BLaER1 treated with 17β-estradiol and CSF1 and Interleukin-3, amounts not matched to agents 10 nM and 100 nM (cell line): ENCODE results near the gene MYL5.
"Not testable (repeated sequence)": the region's sequence is repeated elsewhere in the genome, so short reads cannot be mapped to it uniquely, and the experiment has no call there.

Experiments
- H3K27ac ChIP-seq, 11 experiments: shearing (Covaris generic); formaldehyde crosslinking; 2 replicates each; pipeline ENCODE4 v1.8.1; 2022
- H3K27me3 ChIP-seq, 11 experiments: shearing (Covaris generic); formaldehyde crosslinking; 2 replicates each; pipeline ENCODE4 v1.8.1; 2022
- H3K36me3 ChIP-seq, 11 experiments: shearing (Covaris generic); formaldehyde crosslinking; 2 replicates each; pipeline ENCODE4 v1.8.1; 2022
- H3K4me1 ChIP-seq, 10 experiments: shearing (Covaris generic); formaldehyde crosslinking; 2 replicates each; pipeline ENCODE4 v1.8.1; 2022
- H3K4me2 ChIP-seq, 11 experiments: shearing (Covaris generic); formaldehyde crosslinking; 2 replicates each; pipeline ENCODE4 v1.8.1; 2022
- H3K4me3 ChIP-seq, 10 experiments: shearing (Covaris generic); formaldehyde crosslinking; 2 replicates each; pipeline ENCODE4 v1.8.1; 2022
- H3K9ac ChIP-seq, 11 experiments: shearing (Covaris generic); formaldehyde crosslinking; 2 replicates each; pipeline ENCODE4 v1.8.1; 2022
- H3K9me3 ChIP-seq, 11 experiments: shearing (Covaris generic); formaldehyde crosslinking; replicated peaks in 1 of 11; 2 replicates each; pipeline ENCODE4 v1.8.1; 2022
- H4K20me1 ChIP-seq, 11 experiments: shearing (Covaris generic); formaldehyde crosslinking; 2 replicates each; pipeline ENCODE4 v1.8.1; 2022
- Cebpa-rat ChIP-seq, 11 experiments: shearing (Covaris generic); IDR thresholded peaks; 2 replicates each; pipeline ENCODE4 v1.8.1; 2022

MYL5 gene

DNA sequence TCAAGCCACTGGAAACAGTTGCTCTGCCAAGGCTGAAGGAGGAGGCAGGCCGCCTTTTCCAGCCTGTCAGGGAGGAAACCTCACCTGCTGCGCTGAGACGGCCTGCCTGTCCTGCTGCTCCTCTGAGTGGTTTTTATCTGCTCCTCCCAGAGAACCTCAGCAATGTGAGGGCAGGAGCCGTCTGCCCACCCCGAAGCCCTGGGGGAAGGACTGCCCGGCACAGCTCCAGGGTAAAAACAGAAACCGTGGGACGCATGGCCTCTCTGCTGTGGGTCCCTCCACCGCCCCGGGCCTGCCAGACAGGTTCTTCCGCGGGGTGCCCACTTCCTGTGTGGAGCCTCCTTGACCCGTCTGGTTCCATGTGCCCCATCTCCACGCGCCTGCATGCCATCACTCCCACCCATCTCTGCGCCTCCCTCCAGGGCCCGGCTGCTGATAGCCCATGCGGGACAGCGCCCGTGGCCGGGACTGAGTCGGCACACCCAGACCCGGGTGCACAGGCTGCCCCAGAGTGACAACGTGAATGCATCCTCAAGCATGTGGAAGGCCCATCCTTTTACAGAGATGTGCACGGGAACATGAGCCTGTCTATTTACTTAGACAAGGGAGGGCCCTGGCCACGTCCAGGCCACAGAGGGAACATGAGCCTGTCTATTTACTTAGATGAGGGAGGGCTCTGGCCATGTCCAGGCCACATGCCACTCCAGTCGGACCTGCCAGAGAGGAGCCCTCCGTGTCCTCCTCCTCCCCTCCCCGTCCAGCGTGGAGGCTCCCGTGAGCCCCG lies 18.6 kb downstream of the MYL5 start:
- Histone ChIP-seq H3K27ac (0 out of 22 replicates have a peak overlapping the region, but pooled peaks of 1 of the 11 experiments have one; percentile 17), H3K36me3 (no peaks in the 10 kb centered on the region), H3K27me3 (peaks cover 0 to 13% (median 0%) of the 10 kb centered on the region in 11 experiments; a peak in 7 of 22 replicates), H3K9ac (no peak overlapping the region), H3K9me3 (peaks cover 0 to 6% (median 0%) of the 10 kb centered on the region in 11 experiments; a peak in 1 of 22 replicates), H3K4me3 (no peak overlapping the region), H3K4me1 (peaks cover 17 to 41% (median 27%) of the 10 kb centered on the region in 10 experiments; a peak in 18 of 20 replicates), H4K20me1 (no peaks in the 10 kb centered on the region), H3K4me2 (peak overlapping the region in 6 of 11 experiments; percentile 2 to 44 (median 30); a peak in 5 of 22 replicates)
- TF ChIP-seq Cebpa-rat (IDR thresholded peaks at IDR 0.05): no peak

DNA sequence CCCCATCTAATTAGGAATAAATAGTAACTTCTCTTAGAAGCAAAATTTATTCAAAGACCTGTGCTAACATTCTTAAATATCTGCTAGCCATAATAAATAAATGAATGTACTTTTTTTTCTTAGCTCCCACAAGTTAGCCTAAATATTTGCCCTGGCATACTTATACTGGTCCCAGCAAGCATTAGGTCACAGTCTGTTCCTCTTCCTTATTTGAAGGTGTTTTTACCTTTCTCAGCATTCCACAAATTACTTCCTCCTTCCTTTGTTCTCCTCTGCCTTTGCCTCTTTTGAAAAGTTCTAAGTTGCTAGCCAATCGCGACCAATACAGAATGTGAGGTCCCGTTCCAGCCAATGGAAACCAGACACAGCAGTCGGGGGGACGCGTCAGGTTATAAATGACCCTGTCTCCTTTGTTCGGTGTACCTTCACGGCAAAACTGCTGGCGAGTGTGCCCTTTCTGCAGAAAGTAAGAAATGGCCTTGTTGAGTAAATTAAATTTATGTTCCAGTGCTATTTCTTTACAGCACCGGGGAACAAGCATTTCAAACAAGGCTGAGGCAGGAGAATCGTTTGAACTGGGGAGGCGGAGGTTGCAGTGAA lies 20.1 kb downstream of the MYL5 start:
- not testable (repeated sequence) for H3K27me3 ChIP-seq, H3K9ac ChIP-seq, H3K4me3 ChIP-seq, H3K27ac ChIP-seq, H3K36me3 ChIP-seq, H3K9me3 ChIP-seq, H3K4me2 ChIP-seq, H4K20me1 ChIP-seq
- peaks cover 25 to 41% (median 32%) of the 10 kb centered on the region in 10 experiments for H3K4me1 ChIP-seq

DNA sequence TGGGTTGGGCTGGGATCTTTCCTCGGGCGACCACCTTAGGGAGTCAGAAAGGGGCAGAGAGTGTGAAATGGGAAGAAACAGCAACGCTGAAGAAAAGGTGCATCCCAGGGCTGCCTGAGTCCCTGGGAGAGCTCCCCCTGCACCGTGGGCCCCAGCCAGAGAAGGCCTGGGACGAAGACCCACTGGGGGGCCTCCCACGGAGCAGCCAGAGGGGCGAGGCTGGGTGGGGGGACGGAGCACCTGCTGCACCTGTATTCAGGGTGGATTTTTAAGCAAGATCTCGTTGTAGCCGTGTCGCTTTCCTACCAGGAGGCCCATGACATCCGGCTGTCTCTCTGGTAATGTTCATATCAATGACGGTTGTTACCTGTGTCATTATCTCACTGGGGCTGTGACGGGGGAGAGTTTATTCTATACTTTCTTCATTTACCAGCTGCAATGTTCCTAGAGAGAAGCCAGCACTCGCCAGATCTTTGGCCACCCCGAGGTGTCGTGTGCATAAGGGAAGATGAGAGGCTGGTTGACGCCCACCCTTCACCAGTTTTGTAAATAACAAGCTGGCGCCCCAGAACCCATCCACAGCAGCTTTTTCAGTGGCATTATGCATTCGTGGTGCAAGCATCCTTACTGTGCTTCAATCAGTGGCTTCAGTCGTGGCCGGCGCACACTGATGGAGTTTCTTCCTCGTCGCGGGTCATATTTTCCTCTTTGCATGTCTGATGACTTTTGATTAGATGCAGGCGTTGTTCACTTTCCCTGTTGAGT lies 25.7 kb downstream of the MYL5 start:
- no peaks in the 10 kb centered on the region for H3K36me3 ChIP-seq
- H3K4me1 ChIP-seq: peaks cover 26 to 50% (median 36%) of the 10 kb centered on the region in 10 experiments
- peak overlapping the region; percentile 72 to 90 (median 84); a peak in 21 of 22 replicates for H3K27ac ChIP-seq
- H4K20me1 ChIP-seq: no peaks in the 10 kb centered on the region
- peak overlapping the region in 10 of 11 experiments; percentile 56 to 73 (median 67); a peak in 19 of 22 replicates for H3K9ac ChIP-seq
- H3K9me3 ChIP-seq: peaks cover 0 to 18% (median 0%) of the 10 kb centered on the region in 11 experiments; a peak in 3 of 22 replicates
- no peak for TF ChIP-seq Cebpa-rat (IDR thresholded peaks at IDR 0.05)
- peak overlapping the region in 2 of 10 experiments; percentile 20 to 28; a peak in 3 of 20 replicates for H3K4me3 ChIP-seq
- H3K4me2 ChIP-seq: peak overlapping the region; percentile 71 to 94 (median 84)
- no peaks in the 10 kb centered on the region for H3K27me3 ChIP-seq

DNA sequence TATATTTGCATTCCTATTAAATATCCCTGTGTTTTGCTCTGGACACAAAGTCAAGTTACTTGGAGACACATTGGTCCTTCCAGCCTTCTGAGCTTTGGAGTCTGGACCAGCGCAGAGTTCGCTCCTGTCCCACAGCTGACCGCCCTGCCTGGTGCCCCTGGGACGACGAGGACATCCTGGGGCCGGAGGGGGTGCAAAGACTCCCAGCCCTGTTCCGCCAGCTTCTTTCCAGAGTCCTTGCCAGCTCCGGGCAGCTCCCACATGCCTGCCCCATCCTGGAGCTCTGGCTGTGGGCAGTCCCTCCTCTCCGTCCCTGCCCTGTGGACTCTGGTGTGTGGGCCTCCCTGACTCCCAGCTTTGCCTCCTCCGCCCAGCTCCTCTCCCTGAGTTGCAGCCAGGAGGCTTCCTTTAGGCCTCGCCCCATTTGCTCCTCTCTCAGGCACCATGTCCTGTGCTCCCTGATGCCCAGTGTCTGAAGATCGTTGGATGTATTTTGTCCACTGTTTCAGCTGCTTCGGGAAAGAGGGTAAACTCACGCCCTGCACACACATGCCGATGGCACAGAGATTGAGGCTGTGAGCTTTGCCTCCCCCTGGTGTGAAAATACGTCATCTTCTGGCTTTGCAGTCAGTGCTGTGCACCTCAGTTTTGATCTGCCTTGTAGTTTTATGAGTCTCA lies 26.4 kb downstream of the MYL5 start:
- Histone ChIP-seq H3K9ac (peak overlapping the region in 1 of 11 experiments; percentile 70; a peak in 2 of 22 replicates), H3K36me3 (no peaks in the 10 kb centered on the region), H3K9me3 (peaks cover 0 to 18% (median 0%) of the 10 kb centered on the region in 11 experiments; a peak in 3 of 22 replicates), H3K27me3 (no peaks in the 10 kb centered on the region), H4K20me1 (no peaks in the 10 kb centered on the region), H3K27ac (peak overlapping the region in 10 of 11 experiments; percentile 20 to 90 (median 84); a peak in 19 of 22 replicates), H3K4me1 (peaks cover 26 to 54% (median 40%) of the 10 kb centered on the region in 10 experiments), H3K4me2 (peak overlapping the region; percentile 71 to 94 (median 84)), H3K4me3 (no peak overlapping the region)
- no peak for TF ChIP-seq Cebpa-rat (IDR thresholded peaks at IDR 0.05)

DNA sequence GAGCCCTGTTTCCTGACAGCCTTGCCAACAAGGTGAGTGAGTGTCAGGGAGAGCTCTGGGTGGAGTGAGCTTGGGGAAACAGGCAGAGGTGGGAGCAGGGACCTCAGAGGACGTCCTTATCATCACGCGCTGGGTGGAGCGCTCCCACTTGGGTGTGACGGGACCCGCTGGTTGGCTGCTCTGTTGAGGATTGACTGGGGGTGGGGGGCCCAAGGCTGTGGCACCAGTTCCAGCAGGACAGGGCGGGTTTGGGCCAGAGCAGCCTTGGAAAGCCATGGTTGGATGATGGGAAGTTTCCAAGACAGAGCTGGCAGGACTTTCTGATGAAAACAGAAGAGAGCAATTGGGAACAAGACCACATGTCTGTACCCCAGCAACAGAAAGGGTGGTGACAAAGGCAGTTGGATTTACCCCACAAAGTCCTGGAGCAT lies 28.3 kb downstream of the MYL5 start:
- H3K4me3 ChIP-seq: no peak overlapping the region
- H3K4me2 ChIP-seq: no peak overlapping the region
- 0 out of 22 replicates have a peak overlapping the region, but pooled peaks of 3 of the 11 experiments have one; percentile 7 to 14 (median 13) for H3K27ac ChIP-seq
- peaks cover 37 to 64% (median 51%) of the 10 kb centered on the region in 10 experiments for H3K4me1 ChIP-seq
- peaks cover 9 to 10% (median 10%) of the 10 kb centered on the region in 11 experiments; a peak in 18 of 22 replicates for H4K20me1 ChIP-seq
- TF ChIP-seq Cebpa-rat (IDR thresholded peaks at IDR 0.05): no peak
- no peaks in the 10 kb centered on the region for H3K27me3 ChIP-seq
- peaks cover 0 to 15% (median 0%) of the 10 kb centered on the region in 11 experiments; a peak in 3 of 22 replicates for H3K9me3 ChIP-seq
- H3K9ac ChIP-seq: no peak overlapping the region
- H3K36me3 ChIP-seq: no peaks in the 10 kb centered on the region

DNA sequence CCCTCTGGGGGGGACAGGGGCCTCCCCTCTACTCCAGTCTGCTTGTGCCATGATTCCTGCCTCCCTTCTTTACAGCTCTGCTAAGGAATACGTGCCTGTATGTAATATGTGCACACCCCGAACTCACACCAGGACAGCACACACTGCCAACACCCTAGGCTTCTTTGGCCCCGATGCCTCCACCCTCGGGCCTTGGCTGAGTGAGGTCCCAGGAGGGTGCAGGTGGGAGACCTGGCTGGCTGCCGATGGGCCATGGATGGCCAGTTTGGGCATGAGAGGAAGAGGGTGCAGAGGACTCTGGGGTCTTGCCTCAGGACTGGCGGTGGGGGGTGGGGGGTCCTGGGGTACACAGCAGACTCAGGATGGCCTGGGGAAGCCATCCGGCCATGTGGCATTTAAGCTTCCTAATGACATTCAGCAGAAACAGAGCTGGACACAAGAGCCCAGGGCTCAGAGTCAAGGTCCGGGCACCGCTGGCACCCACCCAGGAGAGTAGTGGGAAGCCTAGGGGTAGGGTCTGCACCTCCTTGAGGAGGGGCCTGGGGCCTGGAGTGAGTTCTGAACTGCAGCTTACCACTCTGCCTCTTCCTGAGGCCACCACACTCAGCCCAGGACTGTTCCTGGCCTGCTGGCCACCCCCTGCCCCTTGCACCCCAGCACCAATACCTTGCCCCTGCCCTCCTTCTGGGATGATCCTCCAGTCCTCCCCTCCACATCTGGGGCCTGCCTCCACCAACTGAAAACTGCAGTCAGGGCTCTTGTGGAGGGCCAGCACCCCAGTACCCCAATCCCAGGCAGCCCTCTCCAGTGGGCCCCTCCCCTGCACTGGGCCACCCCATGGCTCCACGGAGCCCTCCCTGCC lies 29.2 kb downstream of the MYL5 start:
- Histone ChIP-seq H3K27ac (peak overlapping the region in 2 of 11 experiments; percentile 7 to 13; a peak in 2 of 22 replicates), H3K4me2 (peak overlapping the region in 2 of 11 experiments; percentile 73 to 79; a peak in 2 of 22 replicates), H3K4me3 (no peak overlapping the region), H4K20me1 (peaks cover 18 to 19% (median 19%) of the 10 kb centered on the region in 11 experiments; a peak in 20 of 22 replicates), H3K4me1 (peaks cover 43 to 66% (median 52%) of the 10 kb centered on the region in 10 experiments), H3K9me3 (peaks cover 0 to 11% (median 0%) of the 10 kb centered on the region in 11 experiments; a peak in 4 of 22 replicates), H3K9ac (no peak overlapping the region; a peak in 1 of 22 replicates), H3K36me3 (peaks cover 0 to 9% (median 7%) of the 10 kb centered on the region in 11 experiments; a peak in 20 of 22 replicates), H3K27me3 (no peaks in the 10 kb centered on the region)
- TF ChIP-seq Cebpa-rat (IDR thresholded peaks at IDR 0.05): no peak

DNA sequence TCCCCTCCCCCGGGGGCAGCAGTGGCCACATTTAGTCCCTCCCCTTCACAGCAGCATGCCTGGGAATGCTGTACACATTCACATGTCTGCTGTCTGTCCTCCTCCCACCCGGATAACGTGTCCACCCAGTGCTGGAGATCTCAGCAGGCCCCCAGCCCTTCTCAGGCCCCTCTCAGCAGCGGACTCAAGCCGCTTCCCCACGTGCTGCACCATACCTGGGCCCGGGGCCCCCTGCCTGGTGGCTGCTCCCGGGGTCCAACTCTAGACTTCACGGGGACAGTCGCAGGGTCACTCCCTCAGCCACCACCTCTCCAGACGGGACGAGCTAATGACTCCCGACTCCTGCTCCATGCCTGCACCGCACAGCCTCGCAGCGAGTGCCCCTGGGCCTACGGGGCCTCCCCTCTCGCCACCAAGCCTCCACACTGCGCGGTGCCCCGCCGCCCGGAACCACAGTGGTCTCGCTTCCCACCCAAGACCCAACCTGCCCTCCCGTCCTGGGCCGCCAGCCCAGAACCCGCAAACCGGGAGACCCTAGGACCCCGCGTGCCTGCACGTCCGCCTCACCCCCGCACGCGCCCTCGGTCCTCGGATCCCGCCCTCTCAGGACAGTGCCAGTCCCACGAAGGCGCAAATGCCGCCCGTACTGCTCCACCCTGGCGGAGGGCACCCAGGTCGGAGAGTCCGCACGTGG lies 30.0 kb downstream of the MYL5 start:
- Histone ChIP-seq H3K27ac (peak overlapping the region in 3 of 11 experiments; percentile 7 to 100 (median 8); a peak in 4 of 22 replicates), H4K20me1 (peaks cover 26 to 27% (median 27%) of the 10 kb centered on the region in 11 experiments; a peak in 21 of 22 replicates), H3K4me3 (peak overlapping the region in 1 of 10 experiments; percentile 100; a peak in 1 of 20 replicates), H3K4me2 (peak overlapping the region in 4 of 11 experiments; percentile 73 to 92 (median 80); a peak in 7 of 22 replicates), H3K9ac (peak overlapping the region in 2 of 11 experiments; percentile 86 to 100; a peak in 4 of 22 replicates), H3K4me1 (peaks cover 43 to 67% (median 52%) of the 10 kb centered on the region in 10 experiments), H3K36me3 (peaks cover 0 to 17% (median 15%) of the 10 kb centered on the region in 11 experiments; a peak in 21 of 22 replicates), H3K9me3 (peaks cover 0 to 11% (median 0%) of the 10 kb centered on the region in 11 experiments; a peak in 4 of 22 replicates), H3K27me3 (no peaks in the 10 kb centered on the region)
- no peak for TF ChIP-seq Cebpa-rat (IDR thresholded peaks at IDR 0.05)
